Thyroid gland (tissue), 4 donors: ENCODE data around the gene ATRAID.

Experiments
- CTCF ChIP-seq, 6 experiments: fragments of 200-600 bp in 3 of 6; fragments of 450-650 bp in 3 of 6; sonication (generic) in 3 of 6; IDR thresholded peaks; one replicate each; pipeline ENCODE4 v1.5.1; 2016 to 2019; ENCODE audit warnings: antibody characterized with exemption in 6 of 6, mild to moderate bottlenecking in 2 of 6, inconsistent platforms in 1 of 6, moderate library complexity in 1 of 6
- POLR2A ChIP-seq, 2 donors: fragments of 450-650 bp; IDR thresholded peaks; one replicate each; pipeline ENCODE4 v1.6.1; 2017; ENCODE audit warnings: antibody characterized with exemption in 2 of 2, mild to moderate bottlenecking in 2 of 2, moderate library complexity in 1 of 2

GRCh38 chr2:27255660-27256059 lies 43.8 kb downstream of the ATRAID start:
- TF ChIP-seq CTCF (IDR thresholded peaks at IDR 0.05) (no peak), POLR2A (IDR thresholded peaks at IDR 0.05) (no peak)
